OCI-LY7 (cell line): ENCODE data around the gene NCAN. TPM values are rescaled to one million over a fixed set of nuclear protein-coding genes. Genes with fewer than 3 reads are reported as not detected.

Source experiments
- BruUV-seq: library from RNA; stranded (reverse); fragments of 400-500 nt; replicated peaks from 2 replicates; lab custom pipeline; 2021; lab: Mats Ljungman, UMichigan
- CTCF ChIA-PET: fragments of 300-600 bp; sonication (Branson Sonifier 250); formaldehyde crosslinking; loops from one replicate; lab custom pipeline; 2022; ENCODE audit warnings: antibody characterized with exemption; ENCODE audit not compliant: unreplicated experiment; lab: Charles Lee
- POLR2A ChIA-PET: fragments of 300-600 bp; sonication (Branson Sonifier 250); formaldehyde crosslinking; loops from one replicate; lab custom pipeline; 2022; ENCODE audit warnings: antibody characterized with exemption; lab: Charles Lee
- DNase-seq: peaks from one replicate; pipeline ENCODE4 v3.0.0-alpha.2; 2015; ENCODE audit warnings: low spot score
- H2AFZ ChIP-seq: fragments of 200-600 bp; sonication (generic), shearing (Covaris generic); 2 replicates; pipeline ENCODE4 v1.6.1; 2014; ENCODE audit warnings: mild to moderate bottlenecking, antibody characterized with exemption, low read length, moderate library complexity
- H3K27ac ChIP-seq: fragments of 200-600 bp; sonication (generic); 2 replicates; pipeline ENCODE4 v1.5.1; 2014; ENCODE audit warnings: mixed run types, low read depth, mild to moderate bottlenecking, moderate library complexity, low read length, inconsistent platforms; ENCODE audit not compliant: poor library complexity, severe bottlenecking
- H3K36me3 ChIP-seq: fragments of 200-600 bp; sonication (generic); 2 replicates; pipeline ENCODE4 v1.6.1; 2014; ENCODE audit warnings: mild to moderate bottlenecking, antibody characterized with exemption, low read length, moderate library complexity, mixed read lengths; ENCODE audit not compliant: insufficient read depth
- H3K4me1 ChIP-seq: fragments of 200-600 bp; sonication (generic); 2 replicates; pipeline ENCODE4 v1.5.1; 2014; ENCODE audit warnings: mild to moderate bottlenecking, low read length; ENCODE audit not compliant: insufficient read depth, poor library complexity, severe bottlenecking
- H3K4me2 ChIP-seq: fragments of 200-600 bp; sonication (generic); 2 replicates; pipeline ENCODE4 v1.6.1; 2014; ENCODE audit warnings: mild to moderate bottlenecking, low read length
- H3K4me3 ChIP-seq: fragments of 200-600 bp; sonication (generic); 2 replicates; pipeline ENCODE4 v1.5.1; 2014; ENCODE audit warnings: mild to moderate bottlenecking, low read depth, low read length; ENCODE audit not compliant: poor library complexity, severe bottlenecking
- H3K79me2 ChIP-seq: fragments of 200-600 bp; sonication (generic); 2 replicates; pipeline ENCODE4 v1.6.1; 2016; ENCODE audit warnings: low read depth, mild to moderate bottlenecking, low read length, moderate library complexity, mixed read lengths; ENCODE audit not compliant: insufficient read depth
- H3K9me2 ChIP-seq: fragments of 200-600 bp; sonication (generic); 2 replicates; pipeline ENCODE4 v1.6.1; 2016; ENCODE audit warnings: mild to moderate bottlenecking, low read length, mixed read lengths; ENCODE audit not compliant: insufficient read depth
- H3K9me3 ChIP-seq: fragments of 200-600 bp; sonication (generic); 2 replicates; pipeline ENCODE4 v1.6.1; 2014; ENCODE audit warnings: mild to moderate bottlenecking, mixed run types, low read length, mixed read lengths
- H4K20me1 ChIP-seq: fragments of 200-600 bp; sonication (generic); 2 replicates; pipeline ENCODE4 v1.6.1; 2014; ENCODE audit warnings: mild to moderate bottlenecking, antibody characterized with exemption, low read length, moderate library complexity, mixed read lengths; ENCODE audit not compliant: insufficient read depth
- EZH2phosphoT487 ChIP-seq: fragments of 200-600 bp; sonication (generic); IDR thresholded peaks from 2 replicates; pipeline ENCODE4 v1.6.1; 2018; ENCODE audit warnings: low read depth, borderline replicate concordance, mild to moderate bottlenecking, mixed run types, antibody characterized with exemption, low read length, moderate library complexity, mixed read lengths
- intact Hi-C: fragments of 100-400 bp; cut with micrococcal nuclease; formaldehyde crosslinking; loops from one replicate; pipeline ENCODE4 v1.10.0; 2022; ENCODE audit not compliant: unreplicated experiment
- total RNA-seq, 2 experiments: library from RNA; depleted of rRNA in 1 of 2; stranded (reverse); fragments of >200 nt in 1 of 2; shearing (Covaris generic) in 1 of 2; gene quantifications; 2 replicates each; pipeline ENCODE4 v1.2.3, GENCODE V29; 2014 to 2022
- TF ChIP-seq, protein P1 (sequence below): fragments of 200-600 bp; sonication (generic); conservative IDR thresholded peaks from 2 replicates; pipeline ENCODE4 v1.5.1; 2014; ENCODE audit warnings: mild to moderate bottlenecking, antibody characterized with exemption, low read length, moderate library complexity, mixed read lengths

NCAN gene
- total RNA-seq, 2 experiments from 2014 or later: not detected

DNA sequence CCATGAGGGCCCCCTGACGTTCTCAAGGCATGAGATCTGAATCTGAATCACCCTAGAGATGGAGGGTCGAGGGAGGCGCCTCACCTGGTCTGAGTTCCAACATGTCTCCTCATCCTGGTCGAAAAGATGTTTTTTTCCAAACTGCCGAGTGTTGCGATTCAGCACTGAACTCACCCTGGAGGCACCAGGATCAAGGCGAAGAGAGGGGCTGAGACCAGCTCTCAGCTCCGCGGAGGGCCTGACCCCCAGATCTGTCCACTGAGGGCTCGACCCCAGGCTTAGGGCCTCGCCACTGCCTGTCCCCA, 9.1 kb upstream of the NCAN start:
- ChIA-PET CTCF (interaction anchor here (0.8 to 1.5 kb wide), 2 partner anchors 9 to 28 kb away, joined by 3 to 7 read pairs; no protein-coding TSS in a partner anchor), POLR2A (interaction anchor here (1.1 to 3.8 kb wide), 4 partner anchors 8 to 257 kb away, joined by 4 to 24 read pairs (median 4); partner anchors contain the start of genes BORCS8 and RFXANK)
- Histone ChIP-seq H3K4me1 (peaks cover 21% of the 10 kb centered on the region), H2AFZ (peak overlapping the region; percentile 35; the same call in 1 of the 2 replicates), H4K20me1 (no peaks in the 10 kb centered on the region), H3K9me3 (no peaks in the 10 kb centered on the region), H3K79me2 (peaks cover 20% of the 10 kb centered on the region; the same call in 1 of the 2 replicates), H3K9me2 (no peaks in the 10 kb centered on the region), H3K27ac (peak overlapping the region; percentile 57), H3K36me3 (peaks cover 47% of the 10 kb centered on the region), H3K4me3 (peak overlapping the region; percentile 92), H3K4me2 (peak overlapping the region; percentile 86)
- BruUV-seq: no TSS peak
- peak; percentile 26 for DNase-seq
- intact Hi-C loops: loop anchor here (10.0 kb wide), 1 partner anchor 122 kb away; the partner anchor contains the start of genes MAU2 and SUGP1
- TF ChIP-seq, protein P1, sequence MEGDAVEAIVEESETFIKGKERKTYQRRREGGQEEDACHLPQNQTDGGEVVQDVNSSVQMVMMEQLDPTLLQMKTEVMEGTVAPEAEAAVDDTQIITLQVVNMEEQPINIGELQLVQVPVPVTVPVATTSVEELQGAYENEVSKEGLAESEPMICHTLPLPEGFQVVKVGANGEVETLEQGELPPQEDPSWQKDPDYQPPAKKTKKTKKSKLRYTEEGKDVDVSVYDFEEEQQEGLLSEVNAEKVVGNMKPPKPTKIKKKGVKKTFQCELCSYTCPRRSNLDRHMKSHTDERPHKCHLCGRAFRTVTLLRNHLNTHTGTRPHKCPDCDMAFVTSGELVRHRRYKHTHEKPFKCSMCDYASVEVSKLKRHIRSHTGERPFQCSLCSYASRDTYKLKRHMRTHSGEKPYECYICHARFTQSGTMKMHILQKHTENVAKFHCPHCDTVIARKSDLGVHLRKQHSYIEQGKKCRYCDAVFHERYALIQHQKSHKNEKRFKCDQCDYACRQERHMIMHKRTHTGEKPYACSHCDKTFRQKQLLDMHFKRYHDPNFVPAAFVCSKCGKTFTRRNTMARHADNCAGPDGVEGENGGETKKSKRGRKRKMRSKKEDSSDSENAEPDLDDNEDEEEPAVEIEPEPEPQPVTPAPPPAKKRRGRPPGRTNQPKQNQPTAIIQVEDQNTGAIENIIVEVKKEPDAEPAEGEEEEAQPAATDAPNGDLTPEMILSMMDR: no peak

DNA sequence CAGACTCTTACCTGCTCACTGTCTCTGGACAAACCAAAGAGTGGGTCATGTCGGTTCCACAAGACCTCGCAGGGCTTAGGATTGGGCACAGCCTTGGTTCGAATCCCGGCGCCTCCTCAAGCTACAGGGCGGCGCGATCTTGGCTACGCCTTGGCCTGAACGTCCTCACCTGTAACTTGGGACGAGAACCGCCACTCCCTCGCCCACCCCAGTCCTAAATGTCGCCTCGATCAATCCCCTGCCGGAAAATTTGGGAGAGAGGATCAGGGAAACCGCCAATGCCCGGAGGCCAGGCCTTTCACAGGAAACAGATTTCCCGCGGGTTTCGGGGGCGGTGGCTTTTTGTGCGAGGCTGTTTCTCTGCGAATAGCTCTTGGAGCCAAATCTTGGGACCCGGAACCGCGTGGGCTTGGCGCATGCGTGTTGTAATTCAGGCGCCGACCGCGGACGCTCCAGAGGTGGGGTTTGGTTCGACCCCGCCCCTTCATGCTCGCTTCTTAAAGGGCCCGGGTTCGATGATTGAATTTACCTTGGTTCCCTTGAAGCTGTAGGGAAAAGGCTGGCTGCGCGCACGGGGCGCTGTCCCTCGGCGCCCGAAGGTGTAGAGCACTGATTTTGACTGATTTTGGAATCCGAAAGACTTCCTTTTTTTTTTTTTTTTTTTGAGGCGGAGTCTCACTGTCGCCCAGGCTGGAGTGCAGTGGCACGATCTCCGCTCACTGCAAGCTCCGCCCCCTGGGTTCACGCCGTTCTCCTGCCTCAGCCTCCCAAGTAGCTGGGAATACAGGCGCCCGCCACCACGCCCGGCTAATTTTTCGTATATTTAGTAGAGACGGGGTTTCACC, 8.5 kb upstream of the NCAN start, which contains the start of gene NR2C2AP:
Gene NR2C2AP, minus strand, starts transcription at position 403 of the 845 bp plus-strand sequence. Its CDS starts 354 bp downstream, at position 49.
- TF ChIP-seq, protein P1: no peak
- TF ChIP-seq EZH2phosphoT487: no peak
- Histone ChIP-seq H4K20me1 (no peaks in the 10 kb centered on the region), H3K27ac (peak within 1 kb of the TSS; percentile 57), H3K4me2 (peak within 1 kb of the TSS; percentile 86), H3K9me3 (no peaks in the 10 kb centered on the region), H3K36me3 (peaks cover 43% of the 10 kb centered on the region), H3K4me3 (peak within 1 kb of the TSS; percentile 92), H2AFZ (peak within 1 kb of the TSS; percentile 35; the same call in 1 of the 2 replicates), H3K79me2 (peaks cover 20% of the 10 kb centered on the region; the same call in 1 of the 2 replicates), H3K9me2 (no peaks in the 10 kb centered on the region), H3K4me1 (peaks cover 21% of the 10 kb centered on the region)
- ChIA-PET CTCF (interaction anchor here (0.6 to 1.5 kb wide), 3 partner anchors 10 to 334 kb away, joined by 3 to 7 read pairs (median 3); no protein-coding TSS in a partner anchor), POLR2A (interaction anchor here (0.6 to 3.8 kb wide), 7 partner anchors 8 to 374 kb away, joined by 3 to 24 read pairs (median 4); partner anchors contain the start of genes BORCS8 and RFXANK)
- TSS peak; percentile 95 for BruUV-seq
- peak; percentile 95 for DNase-seq
- intact Hi-C loops: loop anchor here (10.0 kb wide), 1 partner anchor 122 kb away; the partner anchor contains the start of genes MAU2 and SUGP1
